HG03378 (cell line): ENCODE data around the gene SLC27A6.
"Not testable (repeated sequence)": the region's sequence is repeated elsewhere in the genome, so short reads cannot be mapped to it uniquely, and the experiment has no call there.

Source experiments
- ATAC-seq: cut with Tn5 transposase; IDR thresholded peaks from one replicate; pipeline ENCODE4 v1.9.1; 2021; ENCODE audit warnings: mild to moderate bottlenecking, moderate library complexity; ENCODE audit not compliant: unreplicated experiment

SLC27A6 gene

GRCh38 chr5:129001841-129002526 is 36.7 kb downstream of the SLC27A6 start:
- no peak for ATAC-seq

- no peak for ATAC-seq
Observed at GRCh38 chr5:129002527-129002842, 37.2 kb downstream of the SLC27A6 start.

GRCh38 chr5:129003232-129003631 is 37.9 kb downstream of the SLC27A6 start:
- no peak for ATAC-seq

- no peak for ATAC-seq
Observed at GRCh38 chr5:129014185-129014584, 48.9 kb downstream of the SLC27A6 start.

- ATAC-seq = no peak
Observed at GRCh38 chr5:129018837-129019236, 53.5 kb downstream of the SLC27A6 start.

- ATAC-seq = no peak
Observed at GRCh38 chr5:129019401-129019908, 54.2 kb downstream of the SLC27A6 start.

- ATAC-seq = no peak
Observed at GRCh38 chr5:129020683-129021082, 55.4 kb downstream of the SLC27A6 start.

GRCh38 chr5:129021744-129022143 is 56.5 kb downstream of the SLC27A6 start:
- ATAC-seq = no peak

- no peak for ATAC-seq
Observed at GRCh38 chr5:129022599-129022998, 57.3 kb downstream of the SLC27A6 start.

- ATAC-seq = no peak
Observed at GRCh38 chr5:129027260-129027659, 62.0 kb downstream of the SLC27A6 start.

GRCh38 chr5:129031886-129032683 is 66.8 kb downstream of the SLC27A6 start:
- no peak for ATAC-seq

GRCh38 chr5:129036257-129036656 is 71.0 kb downstream of the SLC27A6 start:
- not testable (repeated sequence) for ATAC-seq

GRCh38 chr5:129041196-129041881 is 76.1 kb downstream of the SLC27A6 start:
- ATAC-seq = no peak

GRCh38 chr5:129042306-129042705 is 77.0 kb downstream of the SLC27A6 start:
- ATAC-seq = no peak

- ATAC-seq = no peak
Observed at GRCh38 chr5:129043894-129044293, 78.6 kb downstream of the SLC27A6 start.

GRCh38 chr5:129046151-129046550 is 80.9 kb downstream of the SLC27A6 start:
- no peak for ATAC-seq

GRCh38 chr5:129048509-129048908 is 83.2 kb downstream of the SLC27A6 start:
- no peak for ATAC-seq

GRCh38 chr5:129049126-129049799 is 84.0 kb downstream of the SLC27A6 start:
- ATAC-seq = no peak

GRCh38 chr5:129051283-129051682 is 86.0 kb downstream of the SLC27A6 start:
- no peak for ATAC-seq

GRCh38 chr5:129053438-129053837 is 88.2 kb downstream of the SLC27A6 start:
- no peak for ATAC-seq

- no peak for ATAC-seq
Observed at GRCh38 chr5:129057329-129057728, 92.0 kb downstream of the SLC27A6 start.
